HG02588 (cell line): ENCODE data around the gene SNX18.
"Not testable (repeated sequence)": the region's sequence is repeated elsewhere in the genome, so short reads cannot be mapped to it uniquely, and the experiment has no call there.

ENCODE experiments used
- ATAC-seq: cut with Tn5 transposase; IDR thresholded peaks from one replicate; pipeline ENCODE4 v1.9.1; 2021; ENCODE audit warnings: mild to moderate bottlenecking, moderate library complexity; ENCODE audit not compliant: unreplicated experiment

The SNX18 gene

DNA sequence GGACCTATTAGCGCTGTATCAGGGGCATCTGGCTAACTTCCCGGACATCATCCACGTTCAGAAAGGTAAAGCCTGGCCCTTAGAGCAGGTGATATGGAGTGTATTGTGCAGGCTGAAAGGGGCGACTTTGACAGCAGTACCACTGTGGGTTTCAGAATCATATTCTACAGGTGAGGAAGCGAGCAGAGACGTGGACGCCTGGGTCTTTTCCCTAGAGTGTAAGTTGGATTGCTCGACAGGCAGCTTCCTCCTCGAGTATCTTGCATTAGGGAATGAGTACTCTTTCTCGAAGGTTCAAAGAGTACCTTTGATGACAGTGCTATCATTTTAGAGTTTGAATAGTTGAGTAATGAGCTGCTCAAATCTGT, 1.9 kb downstream of the SNX18 start:
- ATAC-seq, result no peak

DNA sequence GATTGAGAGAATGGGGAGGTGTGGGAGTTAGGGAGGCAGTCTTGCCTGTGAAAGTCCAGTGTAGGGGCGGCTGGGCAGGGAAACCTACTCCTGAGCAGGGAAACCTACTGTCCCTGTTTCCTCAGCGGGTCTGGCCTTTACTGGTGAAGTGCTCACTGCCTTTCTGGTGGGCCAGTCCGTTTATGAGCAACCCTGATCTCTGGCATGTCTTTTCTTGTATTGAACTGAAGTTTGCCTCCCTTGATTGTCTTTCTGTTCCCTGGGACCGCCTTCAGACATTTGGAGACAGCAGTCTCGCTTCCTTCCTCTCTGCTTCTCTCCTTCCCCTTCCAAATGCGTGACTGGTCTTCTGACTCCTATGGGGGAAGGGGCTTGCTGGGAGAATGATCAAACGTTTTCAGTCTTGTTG, 2.9 kb downstream of the SNX18 start:
- ATAC-seq, result no peak

DNA sequence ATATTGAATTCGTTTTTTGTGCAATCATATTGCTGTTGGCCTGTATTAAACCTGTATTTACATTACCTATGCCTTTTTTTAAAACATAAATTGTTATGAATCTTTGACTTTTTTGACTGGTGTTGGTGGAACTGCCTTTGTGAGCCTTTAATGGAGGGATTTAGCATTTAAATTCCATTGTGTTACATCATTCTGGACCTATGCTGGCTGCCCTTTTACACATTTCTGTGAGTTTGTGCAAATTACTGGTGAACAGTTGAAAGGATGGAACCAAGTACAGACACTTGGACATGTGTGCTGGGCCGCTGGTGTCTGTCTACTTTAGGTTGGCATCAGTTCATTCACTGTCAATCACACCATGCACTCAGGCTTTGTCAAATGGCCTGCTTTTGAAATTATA, 3.4 kb downstream of the SNX18 start:
- no peak for ATAC-seq

DNA sequence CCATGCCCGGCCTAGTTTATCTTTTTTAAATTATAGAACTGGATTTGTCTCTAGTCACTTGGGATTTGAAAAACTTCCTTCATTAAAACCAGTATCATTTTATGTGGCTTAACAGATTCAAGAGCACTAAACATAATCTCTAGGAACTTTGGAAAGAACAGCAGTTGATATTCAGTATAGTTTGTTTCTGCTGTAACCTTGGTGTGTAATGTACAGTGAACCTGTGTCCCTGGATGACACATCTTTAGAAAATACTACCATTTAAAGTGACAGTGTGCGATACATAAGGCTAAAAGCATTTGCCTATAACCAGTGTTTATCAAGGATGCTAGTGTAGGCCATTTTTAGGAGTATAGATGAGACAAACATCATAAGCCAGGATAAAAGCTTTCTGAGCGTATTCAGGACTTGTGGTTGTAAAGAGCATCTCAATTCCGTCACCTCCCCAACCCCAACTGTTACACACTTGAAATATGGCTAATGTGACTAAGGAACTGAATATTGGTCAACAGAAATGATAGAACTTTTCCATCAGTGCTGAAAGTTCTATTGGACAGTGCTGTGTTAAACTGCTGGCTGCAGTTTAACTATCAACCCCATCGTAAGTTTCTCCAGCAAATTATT, 4.4 kb downstream of the SNX18 start:
- no peak for ATAC-seq

DNA sequence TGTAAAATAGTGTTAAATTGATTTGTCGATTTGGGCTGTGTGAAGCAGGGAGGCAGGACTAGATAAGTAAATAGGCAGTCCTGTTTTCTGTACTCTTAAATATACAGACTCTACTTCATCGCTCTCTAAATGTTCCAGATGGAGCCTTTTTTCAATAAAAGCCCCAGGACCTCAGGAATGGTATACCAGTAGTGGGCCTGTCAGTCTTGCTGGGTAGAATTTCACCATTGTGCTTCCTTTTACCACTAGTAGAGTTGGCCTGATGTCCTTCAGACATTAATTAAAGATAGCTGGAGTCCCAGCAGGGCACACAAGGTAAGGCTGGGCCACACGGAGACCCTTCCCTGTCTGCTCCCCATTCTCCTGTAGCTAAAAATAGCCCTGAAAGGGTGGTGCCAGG, 6.0 kb downstream of the SNX18 start:
- no peak for ATAC-seq

DNA sequence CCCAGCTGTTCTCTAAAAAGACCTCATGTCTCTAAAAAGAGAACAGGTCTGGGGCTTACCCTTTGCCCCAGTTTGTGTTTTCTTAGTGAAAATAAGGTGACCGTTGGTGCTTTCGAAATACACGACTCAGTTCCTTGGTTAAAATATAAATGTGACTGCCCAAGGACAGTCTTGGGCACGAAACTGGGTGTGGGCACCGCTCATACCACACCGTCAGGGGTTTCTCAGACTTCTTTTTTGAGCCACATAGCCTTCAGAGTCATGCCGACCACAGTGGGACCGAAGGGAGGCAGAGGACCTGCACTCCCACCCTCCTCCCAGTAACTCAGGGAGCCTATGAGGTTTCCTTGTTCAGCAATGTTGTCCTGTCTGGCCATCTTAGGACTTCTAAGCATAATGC, 6.5 kb downstream of the SNX18 start:
- no peak for ATAC-seq

DNA sequence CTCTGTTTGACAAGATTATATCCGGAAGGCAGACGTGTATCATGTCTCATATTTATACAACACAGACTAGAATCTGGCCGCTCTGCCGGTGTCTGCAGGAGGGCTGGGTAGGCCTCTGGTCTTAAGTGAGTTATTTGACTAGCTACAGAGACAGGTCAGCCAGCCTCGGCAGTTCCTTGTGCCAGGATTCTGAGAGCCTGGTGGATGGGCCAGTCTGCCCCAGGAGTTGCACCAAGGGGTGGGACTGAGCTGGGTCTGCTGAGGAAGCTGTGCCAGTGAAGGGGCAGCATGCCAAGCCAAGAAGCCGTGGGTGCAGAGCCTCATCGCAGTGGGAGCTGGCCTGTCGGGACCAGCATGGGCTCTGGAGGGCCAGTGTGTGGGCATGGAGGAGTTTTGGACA, 7.1 kb downstream of the SNX18 start:
- ATAC-seq, result no peak

DNA sequence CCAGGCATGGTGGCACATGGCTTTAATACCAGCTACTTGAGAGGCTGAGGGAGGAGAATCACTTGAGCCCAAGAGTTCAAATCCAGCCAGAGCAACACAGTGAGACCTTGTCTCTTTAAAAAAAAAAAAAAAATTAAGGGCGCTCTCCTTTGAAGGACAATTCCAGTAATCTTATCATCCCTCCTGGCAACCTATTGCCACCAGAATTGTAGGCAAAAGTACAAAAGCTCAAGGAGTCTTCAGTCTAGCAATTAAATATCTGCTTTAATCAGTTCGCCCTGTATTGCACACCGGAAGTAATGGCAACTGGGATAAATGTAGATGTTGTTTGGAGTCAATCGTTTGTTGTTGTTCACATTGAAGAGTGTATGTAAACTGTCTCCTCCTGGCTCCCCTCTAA, 7.7 kb downstream of the SNX18 start:
- no peak for ATAC-seq

DNA sequence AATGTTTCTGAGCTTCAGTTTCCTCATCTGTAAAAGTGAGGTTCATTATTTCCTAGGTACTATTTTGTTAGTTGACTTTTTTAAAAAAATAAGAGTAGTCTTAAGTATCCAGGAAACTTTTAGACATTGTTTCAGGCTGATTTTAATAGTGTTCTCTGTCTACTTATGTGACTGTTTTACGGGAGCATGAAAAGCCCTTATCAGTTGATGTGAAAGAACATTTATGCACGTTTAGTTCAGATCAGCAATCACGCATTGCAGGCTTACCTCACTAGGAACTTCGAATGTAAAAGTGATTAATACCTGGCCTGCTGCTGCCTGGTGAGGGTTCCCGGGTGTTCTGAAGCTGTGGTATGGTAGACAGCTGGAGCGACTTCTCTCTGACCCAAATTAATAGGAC, 8.1 kb downstream of the SNX18 start:
- ATAC-seq, result no peak

DNA sequence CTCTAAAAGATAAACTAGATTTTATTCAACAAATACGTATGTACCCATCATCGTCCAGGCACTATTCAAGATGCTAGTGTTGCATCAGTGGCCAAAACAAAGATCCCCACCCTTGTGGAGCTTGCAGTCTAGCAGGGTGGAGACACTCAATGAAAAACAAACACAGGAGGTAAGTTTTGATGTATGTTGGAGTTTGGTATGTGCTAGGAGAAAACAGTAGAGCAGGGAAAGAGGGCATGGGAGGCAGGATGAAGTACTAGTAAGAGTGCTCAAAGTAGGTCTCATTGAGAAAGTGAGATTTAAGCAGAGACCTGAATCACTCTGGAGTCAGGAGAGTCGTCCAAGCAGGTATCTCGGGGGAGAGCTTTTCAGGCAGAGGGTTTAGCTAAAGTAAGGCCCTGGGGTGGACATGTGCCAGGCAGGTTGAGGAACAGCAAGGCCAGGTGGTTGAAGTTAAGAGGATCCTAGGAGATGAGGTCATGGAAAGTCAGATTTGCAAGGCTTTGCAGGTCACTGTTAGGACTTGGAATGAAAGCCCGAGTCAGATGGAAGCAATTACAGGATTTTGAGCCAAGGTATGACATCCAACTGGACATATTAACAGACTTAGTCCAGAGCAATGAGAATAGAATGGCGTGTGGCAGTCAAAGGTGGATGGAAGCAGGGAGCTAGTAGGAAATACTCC, 9.2 kb downstream of the SNX18 start:
- no peak for ATAC-seq

DNA sequence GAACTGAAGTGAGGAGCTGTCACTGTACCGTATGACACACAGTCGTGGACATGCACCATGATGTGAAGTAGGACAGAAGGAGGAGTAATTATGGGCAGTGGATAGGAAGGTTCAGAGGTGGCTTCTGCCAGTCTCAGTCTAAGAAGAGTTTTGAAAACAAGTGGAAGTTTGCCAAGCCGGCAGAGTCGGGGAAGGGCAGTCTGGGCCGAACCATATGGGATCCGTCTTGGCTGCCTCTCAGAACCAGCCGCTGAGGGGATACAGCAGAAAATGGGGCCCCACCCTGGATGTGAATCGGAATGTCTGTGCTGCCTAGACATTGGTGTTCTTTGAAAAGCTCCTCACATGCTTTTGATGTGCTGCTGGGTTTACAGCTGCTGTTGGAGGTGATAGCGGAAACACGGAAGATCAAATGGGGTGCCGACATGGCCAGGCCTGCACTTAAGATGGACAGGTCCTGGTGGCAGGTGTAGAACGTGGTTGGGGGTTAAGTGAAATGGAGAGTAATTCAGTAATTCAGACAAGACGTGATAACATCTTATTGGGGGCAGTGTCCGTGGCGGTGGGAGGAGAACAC, 11.2 kb downstream of the SNX18 start:
- ATAC-seq, result no peak

DNA sequence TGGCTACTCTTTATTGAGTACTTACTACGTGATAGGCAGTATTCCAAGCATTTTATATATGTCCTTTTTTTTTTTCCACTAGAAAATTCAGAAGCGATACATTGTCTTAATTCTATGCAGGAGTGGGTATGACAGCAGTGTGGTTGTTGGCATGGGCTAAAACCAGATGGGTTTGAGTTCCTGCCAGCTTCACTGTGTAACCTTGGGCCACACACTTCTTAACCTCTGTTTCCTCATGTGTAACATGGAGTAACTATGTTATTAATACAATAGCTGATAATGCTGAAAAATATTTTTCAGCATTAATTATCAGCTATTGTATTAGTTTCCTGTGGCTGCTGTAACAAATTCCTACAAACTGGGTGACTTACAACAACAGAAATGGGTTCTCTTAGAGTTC, 12.0 kb downstream of the SNX18 start:
- no peak for ATAC-seq

DNA sequence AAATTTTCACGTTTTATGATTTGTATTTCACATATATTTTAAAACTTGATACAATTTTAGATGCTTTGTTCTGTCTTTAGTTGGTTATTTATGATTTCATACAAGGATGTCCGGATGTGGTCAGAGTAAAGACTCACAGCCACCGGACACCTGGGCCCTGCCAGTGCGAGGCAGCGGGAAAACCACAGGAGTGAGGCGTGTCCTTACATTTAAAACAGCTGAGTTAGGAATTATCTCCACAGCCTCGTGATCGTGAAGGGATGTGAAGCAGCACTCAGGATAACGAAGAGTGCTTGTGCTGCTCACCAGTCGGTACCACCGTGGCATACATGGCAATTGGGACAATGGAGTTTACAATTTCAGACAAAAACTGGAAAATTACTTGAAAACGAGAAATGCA, 14.0 kb downstream of the SNX18 start:
- no peak for ATAC-seq

DNA sequence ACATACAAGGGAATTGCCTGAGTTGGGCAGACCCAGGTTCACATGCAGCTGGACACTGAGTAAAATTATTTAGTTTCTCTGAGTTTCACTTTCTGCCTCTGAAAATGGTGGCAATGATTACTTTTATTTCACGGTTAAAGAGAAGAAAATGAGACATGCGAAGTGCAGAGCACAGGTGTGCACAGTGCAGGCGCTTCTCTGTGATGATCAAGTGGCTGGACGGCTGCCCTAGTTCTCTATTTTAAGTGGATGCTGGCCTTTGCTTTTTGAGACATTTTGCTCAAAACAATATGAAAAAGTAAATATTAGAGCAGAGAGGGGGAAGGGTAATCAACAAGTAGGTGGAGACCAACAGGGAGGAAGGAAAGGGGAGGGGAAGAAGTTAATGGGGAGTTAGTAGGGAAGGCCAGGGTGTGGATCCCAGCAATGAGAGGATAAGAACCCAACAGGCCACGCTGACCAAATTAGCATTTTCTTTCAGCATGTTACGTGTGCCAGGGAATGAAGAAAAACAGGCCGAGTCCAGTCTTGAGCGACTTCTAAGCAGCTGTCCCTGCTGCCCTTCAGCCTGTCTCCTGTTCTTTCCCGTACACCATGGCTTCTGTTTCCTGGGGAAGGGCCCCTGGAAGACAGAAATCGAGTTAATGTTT, 16.1 kb downstream of the SNX18 start:
- no peak for ATAC-seq

DNA sequence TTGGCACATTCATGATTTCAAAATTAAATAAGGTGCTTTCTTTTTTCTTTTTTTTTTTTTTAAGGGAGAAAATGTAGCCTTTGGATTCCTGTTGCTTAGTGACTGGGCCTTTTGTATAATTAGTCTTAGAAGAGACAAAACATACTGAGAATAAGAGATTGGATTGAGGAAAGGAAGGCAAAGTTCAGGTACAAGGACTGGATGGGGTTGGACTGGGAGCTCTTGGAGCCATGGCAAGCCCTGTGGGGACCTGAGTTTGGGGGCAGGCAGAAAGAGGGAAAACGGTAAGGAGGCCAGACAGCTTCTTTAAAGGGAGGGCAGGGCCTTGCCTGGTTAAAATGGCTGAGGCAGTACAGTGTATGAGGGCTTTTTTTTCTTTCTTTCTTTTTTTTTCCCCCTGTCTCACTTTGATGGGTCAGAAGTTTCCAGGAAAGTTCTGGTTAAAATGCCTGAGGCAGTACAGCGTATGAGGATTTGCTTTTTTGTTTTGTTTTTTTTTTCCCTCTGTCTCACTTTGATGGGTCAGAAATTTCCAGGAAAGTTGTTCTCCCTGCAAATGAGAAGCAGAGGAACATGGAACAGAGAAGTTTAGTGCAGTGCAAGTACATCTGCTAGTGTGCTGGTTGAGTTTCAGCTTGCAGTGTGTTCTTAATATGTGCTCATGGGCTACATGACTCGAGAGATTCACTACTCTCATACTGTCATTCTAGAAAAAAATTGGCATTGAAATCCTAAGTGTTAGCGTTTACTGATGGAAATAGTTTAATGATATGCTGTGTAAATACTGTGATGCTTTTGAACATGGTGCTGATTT, 16.8 kb downstream of the SNX18 start:
- no peak for ATAC-seq

DNA sequence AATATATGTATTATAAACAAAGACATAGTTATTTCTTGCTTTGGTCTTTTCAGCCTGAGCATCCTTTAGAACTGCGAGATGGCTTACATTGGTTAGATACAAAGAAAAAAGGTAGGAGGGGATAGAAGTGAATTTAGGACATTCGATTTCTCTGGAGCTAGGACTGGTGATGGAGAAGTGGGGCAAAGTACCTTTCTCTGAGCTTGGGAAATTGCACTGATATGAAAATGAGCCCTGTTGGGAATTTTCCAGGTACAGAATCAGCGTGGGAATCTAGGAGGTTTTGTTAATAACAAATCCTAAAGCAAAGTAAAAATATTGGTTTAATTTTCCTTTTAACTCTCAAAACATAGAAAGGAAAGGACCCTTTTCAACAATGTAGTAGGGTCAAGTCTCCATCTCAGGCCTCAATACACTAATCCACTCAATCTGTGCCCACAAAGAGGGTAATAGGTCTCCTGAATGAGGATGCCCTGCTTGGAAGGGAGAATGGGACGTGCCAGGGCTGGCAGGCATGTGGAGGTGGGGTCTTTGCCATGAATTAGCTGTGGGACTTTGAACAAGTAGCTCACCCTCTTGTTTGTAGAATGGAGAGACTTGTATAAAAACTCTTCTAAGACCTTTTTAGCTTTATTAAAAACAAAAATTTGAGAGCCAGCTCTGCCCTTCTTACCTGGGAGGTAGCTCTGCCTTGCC, 17.7 kb downstream of the SNX18 start:
- no peak for ATAC-seq

DNA sequence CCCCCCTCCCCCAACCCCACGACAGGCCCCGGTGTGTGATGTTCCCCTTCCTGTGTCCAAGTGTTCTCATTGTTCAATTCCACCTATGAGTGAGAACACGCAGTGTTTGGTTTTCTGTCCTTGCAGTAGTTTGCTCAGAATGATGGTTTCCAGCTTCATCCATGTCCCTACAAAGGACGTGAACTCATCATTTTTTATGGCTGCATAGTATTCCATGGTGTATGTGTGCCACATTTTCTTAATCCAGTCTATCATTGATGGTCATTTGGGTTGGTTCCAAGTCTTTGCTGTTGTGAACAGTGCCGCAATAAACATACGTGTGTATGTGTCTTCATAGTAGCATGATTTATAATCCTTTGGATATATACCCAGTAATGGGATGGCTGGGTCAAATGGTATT, 18.8 kb downstream of the SNX18 start:
- not testable (repeated sequence) for ATAC-seq

DNA sequence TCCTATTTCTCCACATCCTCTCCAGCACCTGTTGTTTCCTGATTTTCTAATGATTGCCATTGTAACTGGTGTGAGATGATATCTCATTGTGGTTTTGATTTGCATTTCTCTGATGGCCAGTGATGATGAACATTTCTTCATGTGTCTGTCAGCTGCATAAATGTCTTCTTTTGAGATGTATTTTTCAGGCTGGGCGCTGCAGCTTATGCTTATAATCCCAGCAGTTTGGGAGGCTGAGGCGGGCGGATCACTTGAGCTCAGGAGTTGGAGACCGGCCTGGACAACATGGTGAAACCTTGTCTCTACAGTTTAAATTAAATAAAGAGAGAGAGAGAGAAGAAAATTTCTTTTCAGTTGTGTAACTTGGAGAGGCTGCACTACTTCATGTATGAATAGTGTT, 19.3 kb downstream of the SNX18 start:
- not testable (repeated sequence) for ATAC-seq

DNA sequence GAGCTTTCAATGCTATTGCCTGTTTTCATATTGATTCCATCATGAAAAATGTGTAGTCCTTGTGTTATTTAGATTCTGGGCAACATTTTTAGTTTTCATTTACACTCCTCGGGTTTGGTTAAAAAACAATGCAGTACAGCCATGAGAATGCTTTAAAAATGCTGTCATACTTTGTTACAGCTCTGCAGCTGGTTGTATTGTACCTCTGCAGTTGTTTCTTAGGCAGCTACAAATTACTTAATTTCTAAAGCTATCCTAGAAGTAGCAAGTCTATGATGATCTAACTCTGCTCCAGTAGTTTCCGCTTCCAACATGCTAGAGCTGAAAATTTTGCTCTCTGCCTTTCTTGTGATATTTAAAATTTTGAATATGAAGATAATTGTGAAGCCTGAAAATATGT, 20.2 kb downstream of the SNX18 start:
- no peak for ATAC-seq

DNA sequence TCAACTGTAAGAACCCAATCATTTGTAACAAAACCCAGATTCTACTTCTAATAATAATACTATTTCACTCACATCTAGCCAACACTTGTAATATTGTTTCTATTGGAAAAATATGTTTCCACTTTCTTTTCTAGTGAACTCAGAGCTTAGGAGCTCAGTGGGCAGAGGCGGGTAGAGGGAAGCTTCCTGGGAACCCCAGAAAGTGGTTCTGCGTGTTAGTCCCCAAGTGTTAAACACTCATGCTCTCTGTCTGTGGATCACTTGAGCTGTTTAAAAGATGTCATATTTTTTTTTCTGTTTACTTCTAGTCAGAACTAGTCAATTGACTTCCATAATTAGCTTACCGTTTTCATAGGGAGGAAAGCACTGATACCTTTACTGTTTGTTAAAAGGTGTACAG, 20.6 kb downstream of the SNX18 start:
- no peak for ATAC-seq

DNA sequence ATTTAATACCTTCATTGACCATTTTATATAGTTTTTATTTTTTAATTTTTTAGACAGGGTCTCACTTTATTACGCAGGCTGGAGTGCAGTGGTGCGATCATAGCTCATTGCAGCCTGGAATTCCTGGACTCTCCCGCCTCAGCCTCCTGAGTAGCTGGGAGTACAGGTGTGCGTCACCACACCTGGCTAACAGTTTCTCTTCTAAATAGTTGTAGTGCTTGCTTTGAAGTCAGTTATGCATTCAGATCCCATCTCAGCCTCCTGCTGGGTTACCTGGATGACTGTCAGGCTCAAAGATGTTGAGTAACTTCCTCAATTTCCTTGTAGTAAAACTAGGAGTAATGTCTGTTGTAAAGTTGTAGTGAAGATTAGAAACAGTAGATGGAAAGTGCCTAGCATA, 21.4 kb downstream of the SNX18 start:
- no peak for ATAC-seq
